GM21367 (cell line): ENCODE results near the gene RMDN3.
A peak's percentile ranks its signal among the peaks of the same experiment; 100 is the strongest.

Experiments
- ATAC-seq: cut with Tn5 transposase; IDR thresholded peaks from one replicate; pipeline ENCODE4 v1.9.1; 2021; ENCODE audit not compliant: unreplicated experiment

RMDN3 gene

GRCh38 chr15:40773902-40774301 is 18.8 kb upstream of the RMDN3 start:
- no peak for ATAC-seq

GRCh38 chr15:40773496-40773895 is 18.4 kb upstream of the RMDN3 start:
- ATAC-seq: no peak

GRCh38 chr15:40772014-40772413 is 17.0 kb upstream of the RMDN3 start:
- no peak for ATAC-seq

- no peak for ATAC-seq
These were observed 16.2 kb upstream of the RMDN3 start for GRCh38 chr15:40771242-40771641.

GRCh38 chr15:40770147-40770721 is 15.2 kb upstream of the RMDN3 start:
- ATAC-seq: no peak

GRCh38 chr15:40769274-40770146 is 14.5 kb upstream of the RMDN3 start, which contains the start of gene C15orf62:
Gene C15orf62 (plus strand): TSS chr15:40769980. CDS start chr15:40770496, 516 bp downstream.
- peak; percentile 37 for ATAC-seq

GRCh38 chr15:40768521-40769273 is 13.6 kb upstream of the RMDN3 start:
- peak; percentile 11 for ATAC-seq

- ATAC-seq: no peak
These were observed 12.9 kb upstream of the RMDN3 start for GRCh38 chr15:40767838-40768500.

GRCh38 chr15:40766906-40767837 is 12.1 kb upstream of the RMDN3 start:
- ATAC-seq: no peak

GRCh38 chr15:40766194-40766815 is 11.3 kb upstream of the RMDN3 start:
- ATAC-seq: no peak

GRCh38 chr15:40764629-40765103 is 9.6 kb upstream of the RMDN3 start:
- no peak for ATAC-seq

- peak; percentile 49 for ATAC-seq
These were observed 9.0 kb upstream of the RMDN3 start, which contains the start of gene GCHFR for GRCh38 chr15:40763801-40764628. Gene GCHFR (plus strand): TSS chr15:40764068. CDS start chr15:40764181, 113 bp downstream.

- ATAC-seq: no peak
These were observed 8.1 kb upstream of the RMDN3 start for GRCh38 chr15:40762919-40763800.

- no peak for ATAC-seq
These were observed 4.9 kb upstream of the RMDN3 start for GRCh38 chr15:40759961-40760360.

GRCh38 chr15:40756938-40757337 is 1.9 kb upstream of the RMDN3 start:
- ATAC-seq: no peak

GRCh38 chr15:40755812-40756208 is 756 bp upstream of the RMDN3 start:
- ATAC-seq: no peak

GRCh38 chr15:40754574-40754882 is 526 bp downstream of the RMDN3 start:
- no peak for ATAC-seq

GRCh38 chr15:40751745-40752144 is 3.3 kb downstream of the RMDN3 start:
- ATAC-seq: no peak
